Nucleus accumbens (tissue), 56 donors: ENCODE measurements around the gene TPGS1.
"Not testable (repeated sequence)": the region's sequence is repeated elsewhere in the genome, so short reads cannot be mapped to it uniquely, and the experiment has no call there.

ENCODE experiments used
- DNase-seq, 56 donors: peaks; one replicate each; lab custom pipeline; 2025; lab: John Stamatoyannopoulos, UW

The TPGS1 gene

GRCh38 chr19:474126-475078 is 32.9 kb upstream of the TPGS1 start:
- no peak for DNase-seq

GRCh38 chr19:475360-475759 is 31.9 kb upstream of the TPGS1 start:
- no peak for DNase-seq

- DNase-seq, result peak in 15 of 56 donors; percentile 5 to 55 (median 24)
Measured at GRCh38 chr19:478236-478903, 28.9 kb upstream of the TPGS1 start.

GRCh38 chr19:478976-479375 is 28.3 kb upstream of the TPGS1 start:
- no peak for DNase-seq

- DNase-seq, result peak in 48 of 56 donors; percentile 11 to 86 (median 45)
Measured at GRCh38 chr19:480016-480855, 27.1 kb upstream of the TPGS1 start.

- not testable (repeated sequence) for DNase-seq
Measured at GRCh38 chr19:481100-481499, 26.2 kb upstream of the TPGS1 start.

- no peak for DNase-seq
Measured at GRCh38 chr19:482186-483041, 24.9 kb upstream of the TPGS1 start.

- DNase-seq, result no peak
Measured at GRCh38 chr19:483332-484072, 23.8 kb upstream of the TPGS1 start.

GRCh38 chr19:484494-484893 is 22.8 kb upstream of the TPGS1 start:
- no peak for DNase-seq

GRCh38 chr19:485077-485476 is 22.2 kb upstream of the TPGS1 start:
- peak in 1 of 56 donors; percentile 20 for DNase-seq

GRCh38 chr19:485583-486236 is 21.6 kb upstream of the TPGS1 start:
- DNase-seq, result peak; percentile 23 to 98 (median 86)

GRCh38 chr19:488505-489417 is 18.5 kb upstream of the TPGS1 start:
- DNase-seq, result peak in 55 of 56 donors; percentile 60 to 98 (median 90)

- DNase-seq, result peak in 26 of 56 donors; percentile 23 to 79 (median 64)
Measured at GRCh38 chr19:489418-490196, 17.7 kb upstream of the TPGS1 start.

GRCh38 chr19:491146-491741 is 16.1 kb upstream of the TPGS1 start:
- DNase-seq, result peak in 3 of 56 donors; percentile 11 to 27 (median 15)

- peak in 1 of 56 donors; percentile 28 for DNase-seq
Measured at GRCh38 chr19:492091-492531, 15.2 kb upstream of the TPGS1 start.
